Ascending aorta (tissue), 2 donors: ENCODE results near the gene TMEM164. TPM values are rescaled to one million over a fixed set of nuclear protein-coding genes. Genes with fewer than 3 reads are reported as not detected.

Experiments
- DNase-seq, 2 donors: peaks; one replicate each; pipeline ENCODE4 v3.0.0-alpha.2; 2019; ENCODE audit warnings: low spot score in 2 of 2
- H3K27ac ChIP-seq, 2 donors: fragments of 200-600 bp; sonication (generic); one replicate each; pipeline ENCODE4 v1.5.1; 2016 to 2017; ENCODE audit warnings: mild to moderate bottlenecking in 1 of 2
- H3K27me3 ChIP-seq: fragments of 200-600 bp; sonication (generic); one replicate; pipeline ENCODE4 v1.5.1; 2017
- H3K36me3 ChIP-seq, 2 donors: fragments of 200-600 bp; sonication (generic); one replicate each; pipeline ENCODE4 v1.5.1; 2016
- H3K4me1 ChIP-seq, 2 donors: fragments of 200-600 bp; sonication (generic); one replicate each; pipeline ENCODE4 v1.5.1; 2016 to 2017; ENCODE audit warnings: mild to moderate bottlenecking in 1 of 2
- H3K4me3 ChIP-seq, 2 donors: fragments of 200-600 bp; sonication (generic); one replicate each; pipeline ENCODE4 v1.5.1; 2016 to 2017; ENCODE audit warnings: mild to moderate bottlenecking in 1 of 2
- H3K9me3 ChIP-seq, 2 donors: fragments of 200-600 bp; sonication (generic); one replicate each; pipeline ENCODE4 v1.5.1; 2016
- CTCF ChIP-seq, 3 experiments: fragments of 200-600 bp in 2 of 3; fragments of 450-650 bp in 1 of 3; sonication (generic) in 2 of 3; IDR thresholded peaks; one replicate each; pipeline ENCODE4 v1.5.1; 2016 to 2019; ENCODE audit warnings: antibody characterized with exemption in 3 of 3, mild to moderate bottlenecking in 1 of 3, moderate library complexity in 1 of 3
- intact Hi-C: fragments of 100-400 bp; cut with DNase I; formaldehyde crosslinking; loops from one replicate; pipeline ENCODE4 v1.15.1; 2023
- total RNA-seq: library from RNA; depleted of rRNA; stranded (reverse); fragments of >200 nt; gene quantifications from one replicate; pipeline ENCODE4 v1.1.0, GENCODE V29; 2016

The TMEM164 gene
- total RNA-seq, 1 donor from 2014 or later: 15.0 TPM

GRCh38 chrX:110000847-110001713 lies 1.8 kb upstream of the TMEM164 start:
- no peaks in the 10 kb centered on the region for H3K9me3 ChIP-seq
- no peaks in the 10 kb centered on the region for H3K36me3 ChIP-seq
- DNase-seq: no peak
- H3K27me3 ChIP-seq: no peaks in the 10 kb centered on the region
- H3K4me3 ChIP-seq: no peak overlapping the region
- H3K27ac ChIP-seq: peak overlapping the region in 1 of 2 donors; percentile 59
- intact Hi-C loops: loop anchor here (5.0 to 10.0 kb wide), 6 partner anchors 81 to 1681 kb away; partner anchors contain the start of genes ACSL4, ALG13 and PAK3
- H3K4me1 ChIP-seq: no peaks in the 10 kb centered on the region
- TF ChIP-seq CTCF (IDR thresholded peaks at IDR 0.05): no peak

GRCh38 chrX:110001740-110002299 lies 1.1 kb upstream of the TMEM164 start:
- Histone ChIP-seq H3K27me3 (no peaks in the 10 kb centered on the region), H3K36me3 (no peaks in the 10 kb centered on the region)

GRCh38 chrX:110003167-110004156 lies 548 bp downstream of the TMEM164 start:
- no peaks in the 10 kb centered on the region for H3K27me3 ChIP-seq
- H3K4me1 ChIP-seq: no peaks in the 10 kb centered on the region
- H3K9me3 ChIP-seq: no peaks in the 10 kb centered on the region
- no peaks in the 10 kb centered on the region for H3K36me3 ChIP-seq
- no peak for DNase-seq
- peak overlapping the region; percentile 59 to 83 for H3K27ac ChIP-seq
- TF ChIP-seq CTCF (IDR thresholded peaks at IDR 0.05): no peak
- intact Hi-C loops: loop anchor here (2.0 to 10.0 kb wide), 7 partner anchors 79 to 1679 kb away; partner anchors contain the start of genes ACSL4, ALG13, NXT2 and PAK3
- peak overlapping the region; percentile 56 to 66 for H3K4me3 ChIP-seq

More at GRCh38 chrX:110001740-110002299, 1.1 kb upstream of the TMEM164 start:
- no peak for TF ChIP-seq CTCF (IDR thresholded peaks at IDR 0.05)
- intact Hi-C loops: loop anchor here (2.0 to 10.0 kb wide), 7 partner anchors 80 to 1680 kb away; partner anchors contain the start of genes ACSL4, ALG13, NXT2 and PAK3
- H3K27ac ChIP-seq: peak overlapping the region; percentile 59 to 83
- no peak for DNase-seq
- H3K9me3 ChIP-seq: no peaks in the 10 kb centered on the region
- peak overlapping the region; percentile 56 to 66 for H3K4me3 ChIP-seq
- H3K4me1 ChIP-seq: no peaks in the 10 kb centered on the region

- TF ChIP-seq CTCF (IDR thresholded peaks at IDR 0.05): no peak
- Histone ChIP-seq H3K4me3 (peak overlapping the region in 1 of 2 donors; percentile 66), H3K36me3 (no peaks in the 10 kb centered on the region), H3K4me1 (no peaks in the 10 kb centered on the region), H3K27me3 (no peaks in the 10 kb centered on the region), H3K27ac (peak overlapping the region in 1 of 2 donors; percentile 7), H3K9me3 (no peaks in the 10 kb centered on the region)
- DNase-seq: no peak
- intact Hi-C loops: loop anchor here (5.0 to 10.0 kb wide), 6 partner anchors 78 to 1678 kb away; partner anchors contain the start of genes ACSL4, ALG13 and PAK3
Measured at GRCh38 chrX:110004215-110004614, 1.3 kb downstream of the TMEM164 start.
